Gastrocnemius medialis (tissue), 4 donors: ENCODE measurements around the gene SLC12A6. TPM values are rescaled to one million over a fixed set of nuclear protein-coding genes. Genes with fewer than 3 reads are reported as not detected.

ENCODE experiments used
- ATAC-seq, 2 donors: fragments of 150-250 bp; one replicate each; pipeline ENCODE4 v1.9.1; 2016
- DNase-seq, 2 donors: peaks; one replicate each; pipeline ENCODE4 v3.0.0-alpha.2; 2019
- H3K27ac ChIP-seq, 4 donors: fragments of 200-600 bp; sonication (generic); 1 replicate in 1 of 4; 2 replicates in 3 of 4; pipeline ENCODE4 v1.5.1; 2016 to 2018; ENCODE audit warnings: mild to moderate bottlenecking in 2 of 4, moderate library complexity in 1 of 4
- H3K27me3 ChIP-seq, 3 donors: fragments of 200-600 bp; sonication (generic) in 2 of 3; 1 replicate in 1 of 3; 2 replicates in 2 of 3; pipeline versions ENCODE4 v1.5.1 to v1.6.0; 2016 to 2019; ENCODE audit warnings: mild to moderate bottlenecking in 1 of 3, moderate library complexity in 1 of 3
- H3K36me3 ChIP-seq, 2 donors: fragments of 200-600 bp; sonication (generic) in 1 of 2; one replicate each; pipeline ENCODE4 v1.5.1; 2017 to 2018
- H3K4me1 ChIP-seq, 2 donors: fragments of 200-600 bp; sonication (generic) in 1 of 2; one replicate each; pipeline ENCODE4 v1.5.1; 2016 to 2017; ENCODE audit warnings: mild to moderate bottlenecking in 2 of 2
- H3K4me3 ChIP-seq, 4 donors: fragments of 200-600 bp; sonication (generic) in 3 of 4; 1 replicate in 1 of 4; 2 replicates in 3 of 4; pipeline ENCODE4 v1.5.1; 2016 to 2019; ENCODE audit warnings: mild to moderate bottlenecking in 2 of 4
- H3K9me3 ChIP-seq, 3 donors: fragments of 200-600 bp; sonication (generic) in 2 of 3; 1 replicate in 1 of 3; 2 replicates in 2 of 3; pipeline ENCODE4 v1.5.1; 2016 to 2019
- POLR2A ChIP-seq, 2 donors: fragments of 450-650 bp; IDR thresholded peaks; one replicate each; pipeline ENCODE4 v1.6.1; 2017; ENCODE audit warnings: antibody characterized with exemption in 2 of 2, mild to moderate bottlenecking in 2 of 2, moderate library complexity in 2 of 2
- in situ Hi-C, 4 donors: fragments of 200-750 bp; cut with MboI; loops; one replicate each; pipeline versions ENCODE4 v1.15.0 to v1.8.0; 2017; ENCODE audit warnings: low sequenced_read_pairs in 4 of 4
- intact Hi-C: fragments of 100-400 bp; cut with DNase I; formaldehyde crosslinking; loops from one replicate; pipeline ENCODE4 v1.15.1; 2023; ENCODE audit warnings: low total_unique reads
- total RNA-seq, 4 donors: library from RNA; depleted of rRNA; stranded (reverse); fragments of >200 nt; gene quantifications; one replicate each; pipeline versions ENCODE4 v1.1.0 to v1.2.3, GENCODE V29; 2016
- TF ChIP-seq, protein P1 (sequence below), 5 experiments: fragments of 450-650 bp in 3 of 5; fragments of 200-600 bp in 2 of 5; sonication (generic) in 2 of 5; IDR thresholded peaks in 4 of 5; conservative IDR thresholded peaks in 1 of 5; 1 replicate in 4 of 5; 2 replicates in 1 of 5; pipeline ENCODE4 v1.5.1; 2016 to 2019; ENCODE audit warnings: antibody characterized with exemption in 5 of 5, mild to moderate bottlenecking in 3 of 5, moderate library complexity in 3 of 5

SLC12A6 gene
- total RNA-seq, 4 donors from 2014 or later, result 17.3 to 25.4 (median 19.5) TPM

- no peak for TF ChIP-seq POLR2A (IDR thresholded peaks at IDR 0.05)
- TF ChIP-seq, protein P1, sequence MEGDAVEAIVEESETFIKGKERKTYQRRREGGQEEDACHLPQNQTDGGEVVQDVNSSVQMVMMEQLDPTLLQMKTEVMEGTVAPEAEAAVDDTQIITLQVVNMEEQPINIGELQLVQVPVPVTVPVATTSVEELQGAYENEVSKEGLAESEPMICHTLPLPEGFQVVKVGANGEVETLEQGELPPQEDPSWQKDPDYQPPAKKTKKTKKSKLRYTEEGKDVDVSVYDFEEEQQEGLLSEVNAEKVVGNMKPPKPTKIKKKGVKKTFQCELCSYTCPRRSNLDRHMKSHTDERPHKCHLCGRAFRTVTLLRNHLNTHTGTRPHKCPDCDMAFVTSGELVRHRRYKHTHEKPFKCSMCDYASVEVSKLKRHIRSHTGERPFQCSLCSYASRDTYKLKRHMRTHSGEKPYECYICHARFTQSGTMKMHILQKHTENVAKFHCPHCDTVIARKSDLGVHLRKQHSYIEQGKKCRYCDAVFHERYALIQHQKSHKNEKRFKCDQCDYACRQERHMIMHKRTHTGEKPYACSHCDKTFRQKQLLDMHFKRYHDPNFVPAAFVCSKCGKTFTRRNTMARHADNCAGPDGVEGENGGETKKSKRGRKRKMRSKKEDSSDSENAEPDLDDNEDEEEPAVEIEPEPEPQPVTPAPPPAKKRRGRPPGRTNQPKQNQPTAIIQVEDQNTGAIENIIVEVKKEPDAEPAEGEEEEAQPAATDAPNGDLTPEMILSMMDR (IDR thresholded peaks at IDR 0.05 in 4 of 5, conservative IDR thresholded peaks at IDR 0.05 in 1 of 5), result no peak
- no peak overlapping the region for H3K27ac ChIP-seq
- no peaks in the 10 kb centered on the region for H3K27me3 ChIP-seq
- DNase-seq (no peak), ATAC-seq (no peak)
- H3K9me3 ChIP-seq, result no peaks in the 10 kb centered on the region
- intact Hi-C loops (no loop called here), in situ Hi-C loops (loop anchor here in 2 of 4 donors (10.0 to 25.0 kb wide), 4 partner anchors 117 to 625 kb away; partner anchors contain the start of genes EMC4 (in 1 of the 2) and ZNF770 (in 1 of the 2))
- H3K4me1 ChIP-seq, result peaks cover 9 to 15% of the 10 kb centered on the region in 2 donors
- H3K36me3 ChIP-seq, result peaks cover 0 to 15% of the 10 kb centered on the region in 2 donors
- H3K4me3 ChIP-seq, result no peak overlapping the region
Observed at GRCh38 chr15:34362047-34362773, 24.6 kb upstream of the SLC12A6 start.

- in situ Hi-C loops, result loop anchor here in 2 of 4 donors (10.0 to 25.0 kb wide), 4 partner anchors 116 to 626 kb away; partner anchors contain the start of genes EMC4 (in 1 of the 2) and ZNF770 (in 1 of the 2)
- Histone ChIP-seq H3K4me1 (peaks cover 9 to 10% of the 10 kb centered on the region in 2 donors), H3K4me3 (no peak overlapping the region), H3K9me3 (no peaks in the 10 kb centered on the region), H3K36me3 (peaks cover 0 to 15% of the 10 kb centered on the region in 2 donors), H3K27me3 (no peaks in the 10 kb centered on the region), H3K27ac (no peak overlapping the region)
- TF ChIP-seq, protein P1 (IDR thresholded peaks at IDR 0.05 in 4 of 5, conservative IDR thresholded peaks at IDR 0.05 in 1 of 5), result no peak
- no peak for TF ChIP-seq POLR2A (IDR thresholded peaks at IDR 0.05)
- ATAC-seq (no peak), DNase-seq (no peak)
- intact Hi-C loops, result no loop called here
Observed at GRCh38 chr15:34361278-34361677, 23.7 kb upstream of the SLC12A6 start.

GRCh38 chr15:34360298-34360697, 22.7 kb upstream of the SLC12A6 start:
- Histone ChIP-seq H3K27ac (no peak overlapping the region), H3K4me1 (peaks cover 0 to under 1% of the 10 kb centered on the region in 2 donors), H3K36me3 (peaks cover 0 to 15% of the 10 kb centered on the region in 2 donors), H3K9me3 (no peaks in the 10 kb centered on the region), H3K4me3 (no peak overlapping the region), H3K27me3 (no peaks in the 10 kb centered on the region)
- intact Hi-C loops, result no loop called here
- TF ChIP-seq, protein P1 (IDR thresholded peaks at IDR 0.05 in 4 of 5, conservative IDR thresholded peaks at IDR 0.05 in 1 of 5), result no peak
- no peak for TF ChIP-seq POLR2A (IDR thresholded peaks at IDR 0.05)
- no peak for ATAC-seq
- no peak for DNase-seq
- in situ Hi-C loops, result loop anchor here in 2 of 4 donors (10.0 to 25.0 kb wide), 4 partner anchors 115 to 627 kb away; partner anchors contain the start of genes EMC4 (in 1 of the 2) and ZNF770 (in 1 of the 2)

- no peak for ATAC-seq
- intact Hi-C loops (no loop called here), in situ Hi-C loops (loop anchor here in 1 of 4 donors (25.0 kb wide), 3 partner anchors 122 to 628 kb away; partner anchors contain the start of genes EMC4 and ZNF770)
- TF ChIP-seq, protein P1 (IDR thresholded peaks at IDR 0.05 in 4 of 5, conservative IDR thresholded peaks at IDR 0.05 in 1 of 5), result no peak
- no peak for TF ChIP-seq POLR2A (IDR thresholded peaks at IDR 0.05)
- H3K9me3 ChIP-seq, result no peaks in the 10 kb centered on the region
- no peaks in the 10 kb centered on the region for H3K4me1 ChIP-seq
- peaks cover 0 to 15% of the 10 kb centered on the region in 2 donors for H3K36me3 ChIP-seq
- no peak overlapping the region for H3K27ac ChIP-seq
- no peak for DNase-seq
- no peak overlapping the region for H3K4me3 ChIP-seq
- no peaks in the 10 kb centered on the region for H3K27me3 ChIP-seq
Observed at GRCh38 chr15:34359416-34359815, 21.8 kb upstream of the SLC12A6 start.
